GM12892 (cell line): ENCODE measurements around the gene ANXA6.

ENCODE experiments used
- POLR2A ChIP-seq: IDR thresholded peaks from 2 replicates; pipeline ENCODE4 v1.6.1; 2011; ENCODE audit warnings: low read depth, low read length, control low read depth
- TAF1 ChIP-seq: IDR thresholded peaks from 2 replicates; pipeline ENCODE4 v1.6.1; 2011; ENCODE audit warnings: low read depth, mild to moderate bottlenecking, control low read depth, low read length, borderline replicate concordance

- no peak for TF ChIP-seq POLR2A
- TF ChIP-seq TAF1, result no peak
Observed at GRCh38 chr5:151199581-151200185, 42.1 kb upstream of the ANXA6 start.
